K562 (cell line): Measurements from ENCODE around the gene GPR35. TPM values are rescaled to one million over a fixed set of nuclear protein-coding genes. Genes with fewer than 3 reads are reported as not detected.
A peak's percentile ranks its signal among the peaks of the same experiment; 100 is the strongest.

ENCODE experiments used
- ATAC-seq: fragments of 200-7000 bp; cut with Tn5 transposase; 3 replicates; pipeline ENCODE4 v1.9.1; 2020; ENCODE audit warnings: moderate library complexity
- BruUV-seq: library from RNA; stranded (reverse); fragments of 400-500 nt; replicated peaks from 2 replicates; lab custom pipeline; 2021; lab: Mats Ljungman, UMichigan
- CTCF ChIA-PET: fragments of 300-600 bp; formaldehyde crosslinking; extraction: SDS; loops from one replicate; lab custom pipeline; 2021; ENCODE audit warnings: low intra/inter-chr PET ratio; lab: Yijun Ruan, JAX
- POLR2A ChIA-PET: fragments of 300-600, 350-650 bp; sonication (Branson Sonifier 250); formaldehyde crosslinking; extraction: SDS; loops from one replicate; lab custom pipeline; 2021; ENCODE audit warnings: antibody characterized with exemption, inconsistent platforms; lab: Yijun Ruan, JAX
- DNase-seq, 4 experiments: peaks; one replicate each; pipeline versions ENCODE4 v3.0.0 to v3.0.0-alpha.2; 2011 to 2018; ENCODE audit warnings: low spot score in 3 of 4, mixed read lengths in 3 of 4; ENCODE audit errors: extremely low read depth in 1 of 4
- FAIRE-seq: peaks from 2 replicates; lab custom pipeline; 2011; peaks lifted over from hg19 to GRCh38; lab: Jason Lieb, UNC
- H2AFZ ChIP-seq: 2 replicates; pipeline ENCODE4 v1.6.0; 2011; ENCODE audit warnings: low read depth, low read length, control low read depth, inconsistent platforms
- H3K27ac ChIP-seq: fragments of 200-600 bp; 3 replicates; pipeline ENCODE4 v1.8.0; 2011; ENCODE audit warnings: low read depth, mild to moderate bottlenecking, control low read depth, inconsistent platforms, low read length, moderate library complexity, mixed read lengths; ENCODE audit errors: extremely low read depth
- H3K27me3 ChIP-seq, 2 experiments: fragments of 300-600 bp in 1 of 2; 2 replicates in 1 of 2; 3 replicates in 1 of 2; pipeline versions ENCODE4 v1.6.0 to v1.8.0; 2011; ENCODE audit warnings: inconsistent platforms in 2 of 2, low read length in 2 of 2, mild to moderate bottlenecking in 1 of 2, mixed read lengths in 1 of 2, moderate library complexity in 1 of 2; ENCODE audit not compliant: control insufficient read depth in 2 of 2, insufficient read depth in 2 of 2
- H3K36me3 ChIP-seq: fragments of 300-600 bp; 3 replicates; pipeline ENCODE4 v1.8.0; 2011; ENCODE audit warnings: mild to moderate bottlenecking, low read length, inconsistent platforms; ENCODE audit not compliant: control insufficient read depth, insufficient read depth
- H3K4me1 ChIP-seq, 2 experiments: fragments of 200-600 bp in 1 of 2; replicated peaks in 1 of 2; 2 replicates in 1 of 2; 3 replicates in 1 of 2; pipeline versions ENCODE4 v1.5.1 to v1.8.0; 2011; ENCODE audit warnings: inconsistent platforms in 2 of 2, low read length in 2 of 2, mild to moderate bottlenecking in 1 of 2, mixed read lengths in 1 of 2, moderate library complexity in 1 of 2; ENCODE audit not compliant: control insufficient read depth in 2 of 2, insufficient read depth in 2 of 2
- H3K4me2 ChIP-seq: 2 replicates; pipeline ENCODE4 v1.6.1; 2011; ENCODE audit warnings: low read length, control low read depth, inconsistent platforms, mixed read lengths; ENCODE audit not compliant: insufficient read depth
- H3K4me3 ChIP-seq: fragments of 200-600 bp; sonication (generic), shearing (Covaris generic); 2 replicates; pipeline ENCODE4 v1.5.1; 2016; ENCODE audit warnings: control low read depth, inconsistent platforms
- H3K79me2 ChIP-seq: fragments of 200-600 bp; 3 replicates; pipeline ENCODE4 v1.8.0; 2011; ENCODE audit warnings: low read length, inconsistent platforms; ENCODE audit not compliant: control insufficient read depth, insufficient read depth
- H3K9ac ChIP-seq, 2 experiments: 2 replicates each; pipeline versions ENCODE4 v1.6.0 to v1.6.1; 2011; ENCODE audit warnings: low read depth in 2 of 2, low read length in 2 of 2, control low read depth in 1 of 2, inconsistent platforms in 1 of 2, mild to moderate bottlenecking in 1 of 2, mixed read lengths in 1 of 2; ENCODE audit not compliant: insufficient read depth in 1 of 2
- H3K9me1 ChIP-seq: one replicate; pipeline ENCODE4 v1.6.0; 2011; ENCODE audit warnings: inconsistent platforms, mild to moderate bottlenecking, low read length, moderate library complexity; ENCODE audit not compliant: control insufficient read depth, insufficient read depth
- H3K9me3 ChIP-seq: replicated peaks from 2 replicates; pipeline ENCODE4 v1.5.1; 2011; ENCODE audit warnings: low read depth, low read length, inconsistent platforms; ENCODE audit not compliant: control insufficient read depth, insufficient read depth
- H4K20me1 ChIP-seq: replicated peaks from 2 replicates; pipeline ENCODE4 v1.6.1; 2011; ENCODE audit warnings: low read length, inconsistent platforms, mixed read lengths; ENCODE audit not compliant: control insufficient read depth, insufficient read depth
- ASH1L ChIP-seq: fragments of 450-650 bp; IDR thresholded peaks from 2 replicates; pipeline ENCODE4 v1.6.1; 2018; ENCODE audit warnings: borderline replicate concordance, mild to moderate bottlenecking, low read depth; ENCODE audit not compliant: partially characterized antibody
- BCLAF1 ChIP-seq, 2 experiments: fragments of 450-650 bp in 1 of 2; IDR thresholded peaks; 2 replicates each; pipeline ENCODE4 v1.6.1; 2011 to 2017; ENCODE audit warnings: low read depth in 2 of 2, antibody characterized with exemption in 1 of 2, borderline replicate concordance in 1 of 2, low read length in 1 of 2, mild to moderate bottlenecking in 1 of 2, mixed read lengths in 1 of 2; ENCODE audit not compliant: control insufficient read depth in 1 of 2
- NFIC ChIP-seq: fragments of 450-650 bp; IDR thresholded peaks from 2 replicates; pipeline ENCODE4 v1.6.1; 2017; ENCODE audit warnings: mild to moderate bottlenecking, inconsistent platforms
- SRSF3 ChIP-seq: fragments of 200-400 bp; formaldehyde crosslinking; IDR thresholded peaks from 2 replicates; pipeline ENCODE4 v1.6.1; 2016; ENCODE audit warnings: mild to moderate bottlenecking, low read length, moderate library complexity; ENCODE audit not compliant: insufficient read depth
- WGBS: fragments of 100-300 bp; shearing (Covaris generic); methylation state at CpG from one replicate; pipeline ENCODE4 v1.1.6; 2016; ENCODE audit warnings: low coverage, mixed read lengths; ENCODE audit not compliant: insufficient coverage; ENCODE audit errors: missing lambda C conversion rate; 5-methylcytosine and 5-hydroxymethylcytosine counted together
- in situ Hi-C: fragments of 300-500 bp; cut with MboI; formaldehyde crosslinking; loops from 4 replicates; pipeline ENCODE4 v1.15.0; 2018; ENCODE audit warnings: inconsistent platforms, mixed read lengths
- intact Hi-C: fragments of 100-400 bp; cut with micrococcal nuclease; formaldehyde crosslinking; loops from 2 replicates; pipeline ENCODE4 v1.14.2; 2022
- polyA plus RNA-seq, 8 experiments: library from polyadenylated mRNA; depleted of rRNA in 4 of 8; stranded (reverse) in 5 of 8; unstranded in 3 of 8; fragments of >200 nt; fragmentation: Nextera tagmentation in 2 of 8; fragmentation: Illumina TruSeq in 1 of 8; extraction: Ambion mirVana in 2 of 8; extraction: Trizol in 1 of 8; gene quantifications; 2 replicates each; pipeline versions ENCODE4 v1.2.1 to v1.2.3, GENCODE V29; 2011 to 2014; ENCODE audit warnings: inconsistent platforms in 1 of 8, missing spikeins in 1 of 8
- total RNA-seq, 7 experiments: library from RNA; depleted of rRNA in 6 of 7; stranded (reverse); fragments of >200 nt in 6 of 7; fragmentation: Illumina TruSeq in 2 of 7; extraction: Trizol in 2 of 7; gene quantifications; 2 replicates each; pipeline versions ENCODE4 v1.2.1 to v1.2.3, GENCODE V29; 2011 to 2021; ENCODE audit warnings: low replicate concordance in 1 of 7

The GPR35 gene
- total and polyA plus RNA-seq, 9 of the 15 experiments (the other 6 are each of a cell fraction or from before 2014, with no cell fraction given), result 0.04 to 0.50 (median 0.29) TPM; not detected in 3

GRCh38 chr2:240615396-240615795 is 9.9 kb upstream of the GPR35 start (continued):
- TF ChIP-seq BCLAF1 (IDR thresholded peaks at IDR 0.05; ENCODE audit: borderline replicate concordance in 1 of 2, control insufficient read depth in 1 of 2, low read depth in 2 of 2, low read length in 1 of 2) (no peak), ASH1L (no peak)

GRCh38 chr2:240615820-240616547 is 9.3 kb upstream of the GPR35 start:
- intact Hi-C loops (no loop called here), in situ Hi-C loops (no loop called here)
- Histone ChIP-seq H3K9me3 (no peaks in the 10 kb centered on the region), H3K79me2 (no peaks in the 10 kb centered on the region), H4K20me1 (no peaks in the 10 kb centered on the region), H3K9ac (no peak overlapping the region), H3K27me3 (no peaks in the 10 kb centered on the region), H3K4me1 (peaks cover 13 to 29% of the 10 kb centered on the region in 2 experiments), H3K4me2 (no peak overlapping the region), H3K9me1 (no peaks in the 10 kb centered on the region), H3K4me3 (no peak overlapping the region), H3K36me3 (no peaks in the 10 kb centered on the region), H3K27ac (no peak overlapping the region), H2AFZ (no peak overlapping the region)
- ATAC-seq, result no peak
- POLR2A ChIA-PET, result interaction anchor here (1.5 kb wide), 1 partner anchor 9 kb away, joined by 4 read pairs; the partner anchor contains the start of gene GPR35
- BruUV-seq, result no TSS peak
- TF ChIP-seq NFIC (peak; percentile 45; the same call in 1 of the 2 replicates), SRSF3 (no peak)
- CTCF ChIA-PET, result no interaction called here
- FAIRE-seq, result no peak
- DNase-seq, result no peak
- 33% methylated on average over 14 of the region's 20 CpGs for WGBS
